ENCODE results near the gene MDN1.
"Not testable (repeated sequence)": the region's sequence is repeated elsewhere in the genome, so short reads cannot be mapped to it uniquely, and the experiment has no call there.

MDN1 gene

GRCh38 chr6:89807581-89807980, 12.0 kb downstream of the MDN1 start:
- no peak for DNase-seq

GRCh38 chr6:89805814-89806371, 13.7 kb downstream of the MDN1 start:
- DNase-seq = no peak

DNA sequence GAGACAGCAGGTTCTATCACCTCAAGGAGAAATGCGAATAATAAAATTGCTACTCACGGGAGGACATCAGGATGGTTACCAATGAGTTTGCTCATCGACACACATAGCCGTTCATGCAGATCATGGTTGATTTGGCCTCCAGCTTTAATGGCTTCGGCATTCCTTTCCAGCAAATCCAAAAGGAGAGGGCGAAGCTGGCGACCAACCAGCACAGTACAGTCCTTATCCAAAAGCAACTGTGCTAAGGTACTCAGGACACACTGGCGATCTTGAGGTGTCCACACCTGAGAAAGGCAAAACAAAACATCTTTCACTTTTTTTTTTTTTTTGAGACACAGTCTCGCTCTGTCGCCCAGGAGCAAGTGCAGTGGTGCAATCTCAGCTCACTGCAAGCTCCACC, 16.3 kb downstream of the MDN1 start:
- no peak for DNase-seq

- DNase-seq = no peak
These were observed 19.8 kb downstream of the MDN1 start for GRCh38 chr6:89799756-89800155.

DNA sequence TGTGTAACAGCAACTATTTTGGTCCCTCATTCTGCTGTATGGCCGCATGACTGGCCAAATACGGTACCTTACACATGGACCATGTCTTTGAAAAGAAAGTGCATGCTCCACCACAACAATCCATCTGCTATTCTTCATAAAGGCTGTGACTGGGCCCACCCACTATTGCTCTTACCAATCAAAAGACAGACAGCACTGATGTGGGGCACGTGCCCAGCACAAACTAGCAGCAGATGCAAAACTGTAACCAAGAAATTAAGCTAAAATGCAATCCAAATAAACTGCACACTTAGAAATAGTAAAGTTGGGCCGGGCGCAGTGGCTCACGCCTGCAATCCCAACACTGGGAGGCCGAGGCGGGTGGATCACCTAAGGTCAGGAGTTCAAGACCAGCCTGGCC, 20.5 kb downstream of the MDN1 start:
- no peak for DNase-seq

- no peak for DNase-seq
These were observed 22.3 kb downstream of the MDN1 start for GRCh38 chr6:89797317-89797716.

- DNase-seq = no peak
These were observed 25.3 kb downstream of the MDN1 start for GRCh38 chr6:89794324-89794723.

DNA sequence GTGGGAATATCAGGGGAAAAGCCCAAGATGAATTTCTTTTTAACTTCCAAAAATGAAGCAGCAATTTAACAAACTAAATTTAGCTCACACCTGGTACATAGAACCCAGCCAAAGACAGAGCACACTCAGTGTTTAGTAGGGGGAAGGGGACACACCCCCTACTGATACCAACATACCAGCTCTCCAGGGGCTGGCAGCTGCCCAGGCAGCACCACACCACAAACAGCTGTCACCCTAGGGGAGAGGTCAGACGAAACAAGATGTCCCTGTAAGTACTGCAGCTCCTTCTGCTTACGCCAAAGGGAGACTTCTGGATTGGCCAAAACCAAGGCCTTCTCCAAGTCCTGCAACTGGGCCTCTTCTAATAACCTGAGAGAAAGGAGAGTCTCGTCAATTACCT, 26.0 kb downstream of the MDN1 start:
- no peak for DNase-seq

DNA sequence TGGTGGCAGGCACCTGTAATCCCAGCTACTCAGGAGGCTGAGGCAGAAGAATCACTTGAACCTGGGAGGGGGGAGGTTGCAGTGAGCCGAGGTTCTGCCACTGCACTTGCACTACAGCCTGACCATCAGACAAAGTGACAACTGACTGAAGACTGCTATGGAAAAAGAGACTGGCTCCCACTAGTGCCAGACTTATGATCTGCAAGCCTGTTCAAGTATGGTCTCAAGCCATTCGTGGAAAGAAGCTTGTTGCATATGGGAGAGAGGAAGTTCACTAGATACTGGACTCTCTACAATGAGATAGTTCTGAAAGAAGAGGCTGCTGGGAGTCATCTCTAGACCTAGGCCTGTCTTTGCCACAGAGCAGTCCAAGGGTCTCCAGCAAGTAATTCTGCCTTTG, 26.7 kb downstream of the MDN1 start:
- no peak for DNase-seq

GRCh38 chr6:89790403-89790802, 29.2 kb downstream of the MDN1 start:
- no peak for DNase-seq

- no peak for DNase-seq
These were observed 29.6 kb downstream of the MDN1 start for GRCh38 chr6:89789980-89790379.

DNA sequence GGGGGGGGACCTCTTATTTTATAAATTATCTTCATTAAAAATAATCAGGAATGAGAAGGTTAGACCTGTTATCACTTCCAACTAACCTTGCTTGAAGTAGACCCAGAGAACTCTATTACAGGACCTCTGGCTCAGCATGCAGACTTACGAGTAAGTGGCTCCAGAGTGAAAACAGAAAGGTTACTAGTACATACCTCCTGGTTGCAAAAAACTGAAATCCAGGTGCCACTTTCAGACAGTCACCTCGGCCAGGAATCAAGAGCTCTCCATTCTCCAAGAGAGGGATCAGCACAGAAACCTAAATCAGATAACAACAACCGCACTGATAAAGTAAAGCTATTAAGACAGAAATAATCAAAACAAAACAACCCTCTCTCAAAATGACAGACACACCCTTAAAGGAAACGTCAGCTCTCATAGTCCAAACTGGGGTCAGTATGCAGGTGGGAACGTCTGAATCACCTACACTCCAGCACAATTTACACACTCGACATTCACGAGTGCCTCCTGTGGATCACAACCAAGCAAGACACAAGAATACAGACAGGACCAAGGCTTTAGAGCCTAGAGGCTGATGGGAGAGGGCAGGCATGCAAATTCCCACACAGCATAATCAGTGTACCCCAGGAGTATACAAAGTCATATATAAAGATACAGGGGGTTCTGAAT, 31.8 kb downstream of the MDN1 start:
- DNase-seq = no peak

- no peak for DNase-seq
These were observed 32.6 kb downstream of the MDN1 start for GRCh38 chr6:89786970-89787369.

DNA sequence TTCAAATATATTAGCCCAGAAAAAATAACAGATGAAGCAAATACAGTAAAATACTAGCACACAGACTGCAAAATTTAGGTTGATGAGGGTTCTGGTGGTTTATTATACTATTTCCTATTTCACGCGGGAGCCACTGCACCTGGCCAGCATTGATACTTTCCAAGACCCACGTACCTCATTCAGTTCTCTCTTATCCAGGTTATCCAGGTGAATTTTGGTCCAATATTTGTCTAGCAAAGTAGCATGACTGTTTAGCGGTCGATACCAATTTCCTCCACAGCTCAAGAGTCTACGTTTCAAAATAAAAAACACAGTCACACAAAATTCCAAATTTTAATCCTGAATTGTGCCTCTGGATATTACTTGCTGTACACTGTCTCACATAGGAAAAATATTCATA, 34.8 kb downstream of the MDN1 start:
- DNase-seq = no peak

- DNase-seq = not testable (repeated sequence)
These were observed 36.3 kb downstream of the MDN1 start for GRCh38 chr6:89783293-89783692.

GRCh38 chr6:89782222-89782621, 37.4 kb downstream of the MDN1 start:
- DNase-seq = no peak

DNA sequence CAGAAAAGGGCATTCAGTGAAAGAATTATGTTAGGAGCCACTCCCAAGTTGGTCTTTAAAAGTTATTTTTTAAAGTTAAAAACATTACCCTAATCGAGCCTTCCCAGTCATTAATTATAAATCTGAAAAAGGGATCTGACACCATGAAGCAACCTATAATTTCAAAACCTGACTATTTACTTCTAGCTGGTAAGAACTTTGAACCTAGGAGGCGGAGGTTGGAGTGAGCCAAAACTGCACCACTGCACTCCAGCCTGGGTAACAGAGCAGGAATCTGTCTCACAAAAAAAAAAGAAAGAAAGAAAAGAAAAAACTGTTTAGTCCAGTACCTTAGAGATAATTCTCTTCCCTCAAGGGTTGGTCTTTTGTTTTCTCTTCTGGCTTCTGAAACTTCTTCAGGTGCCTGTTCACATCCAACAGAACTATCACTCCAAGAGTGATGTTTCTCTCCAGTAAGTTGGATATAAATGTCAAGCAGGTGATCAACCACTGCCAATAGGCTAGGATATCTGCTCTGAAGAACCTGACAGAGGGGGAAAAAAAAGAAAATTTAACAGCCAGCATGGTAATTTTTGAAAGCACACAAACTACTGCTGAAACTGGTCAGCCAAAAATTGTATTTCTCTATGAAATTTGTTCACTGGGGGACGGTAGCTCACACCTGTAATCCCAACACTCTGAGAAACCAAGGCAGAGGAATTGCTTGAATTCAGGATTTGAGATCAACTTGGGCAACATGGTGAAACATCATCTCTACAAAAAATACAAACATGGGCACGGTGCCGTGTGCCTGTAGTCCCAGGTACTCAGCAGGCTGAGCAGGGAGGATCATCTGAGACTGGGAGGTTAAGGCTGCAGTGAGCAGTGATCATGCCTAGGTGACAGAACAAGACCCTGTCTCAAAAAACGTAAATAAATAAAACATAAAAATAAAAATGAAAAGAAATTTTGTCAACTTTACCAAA, 38.2 kb downstream of the MDN1 start:
- DNase-seq = no peak

GRCh38 chr6:89777455-89777854, 42.1 kb downstream of the MDN1 start:
- DNase-seq = no peak

DNA sequence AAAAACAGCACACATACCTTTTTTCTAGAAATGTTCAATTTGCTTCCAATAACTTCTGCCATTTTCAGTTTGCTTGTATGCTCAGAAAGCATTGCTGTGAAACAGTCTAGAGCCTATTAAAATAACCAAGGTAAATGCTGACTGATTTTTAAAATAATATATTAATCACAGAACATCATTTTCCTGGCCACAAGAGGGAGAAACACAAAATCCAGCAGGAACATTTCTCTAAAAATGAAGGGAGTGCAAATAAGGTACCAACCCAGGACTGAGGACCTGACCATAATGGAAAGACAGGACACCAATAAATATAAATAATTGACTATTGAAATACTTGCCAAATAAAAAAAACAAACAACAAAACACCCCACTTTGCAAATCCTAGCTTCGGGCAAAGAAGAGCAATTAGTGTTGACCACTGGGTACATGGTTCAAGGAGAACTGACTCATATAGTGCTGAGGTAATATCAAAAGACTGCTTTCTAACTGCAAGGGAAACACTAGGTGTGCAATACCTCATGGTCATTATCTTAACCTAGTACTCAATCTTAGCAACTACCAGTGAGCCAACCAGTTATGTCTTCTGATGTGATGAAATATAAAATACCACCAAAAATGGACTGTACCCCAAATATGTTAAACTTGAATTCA, 42.9 kb downstream of the MDN1 start:
- DNase-seq = no peak

GRCh38 chr6:89775150-89775549, 44.4 kb downstream of the MDN1 start:
- DNase-seq = no peak

DNA sequence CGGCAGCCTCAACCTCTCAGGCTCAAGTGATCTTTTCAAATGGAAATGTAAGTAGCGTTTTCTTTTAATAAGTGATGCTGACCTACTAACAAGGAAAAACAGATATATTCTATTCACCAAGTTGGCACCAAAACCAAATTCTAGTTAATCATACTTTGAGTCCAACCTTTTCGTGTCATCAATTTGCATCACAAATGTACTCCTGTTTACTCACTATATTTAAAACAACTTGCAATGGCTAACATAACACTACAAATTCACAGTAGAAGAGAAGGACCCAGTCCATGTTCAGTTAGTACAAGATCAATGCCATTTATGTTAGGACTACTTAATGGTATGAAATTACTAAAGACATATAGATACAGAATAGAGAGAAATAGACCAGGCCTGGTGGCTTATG, 50.0 kb downstream of the MDN1 start:
- no peak for DNase-seq

- no peak for DNase-seq
These were observed 51.3 kb downstream of the MDN1 start for GRCh38 chr6:89768324-89768723.

- no peak for DNase-seq
These were observed 56.0 kb downstream of the MDN1 start for GRCh38 chr6:89763550-89763949.

GRCh38 chr6:89758830-89759229, 60.8 kb downstream of the MDN1 start:
- no peak for DNase-seq

Data from stimulated activated CD4-positive, alpha-beta T cell treated with anti-CD3 and anti-CD28 coated beads, Interleukin-4, amount 100 ng/mL, for 4 hours (primary cell).